Measurements from ENCODE around the gene INTS4.
"Not testable (repeated sequence)": the region's sequence is repeated elsewhere in the genome, so short reads cannot be mapped to it uniquely, and the experiment has no call there.

The INTS4 gene

GRCh38 chr11:77874206-77874605, 120.3 kb downstream of the INTS4 start:
- DNase-seq, result no peak

GRCh38 chr11:77873345-77873744, 121.1 kb downstream of the INTS4 start:
- no peak for DNase-seq

- DNase-seq, result no peak
Measured at GRCh38 chr11:77871855-77872254, 122.6 kb downstream of the INTS4 start.

GRCh38 chr11:77868744-77869143, 125.7 kb downstream of the INTS4 start:
- DNase-seq, result no peak

GRCh38 chr11:77866336-77866735, 128.1 kb downstream of the INTS4 start:
- no peak for DNase-seq

- no peak for DNase-seq
Measured at GRCh38 chr11:77865805-77866204, 128.7 kb downstream of the INTS4 start.

- DNase-seq, result not testable (repeated sequence)
Measured at GRCh38 chr11:77861444-77861843, 133.0 kb downstream of the INTS4 start.

GRCh38 chr11:77857906-77858457, 136.5 kb downstream of the INTS4 start:
- DNase-seq, result not testable (repeated sequence)

- no peak for DNase-seq
Measured at GRCh38 chr11:77854838-77855237, 139.6 kb downstream of the INTS4 start.

GRCh38 chr11:77851503-77851902, 143.0 kb downstream of the INTS4 start:
- DNase-seq, result no peak

- not testable (repeated sequence) for DNase-seq
Measured at GRCh38 chr11:77843700-77844099, 150.8 kb downstream of the INTS4 start.

GRCh38 chr11:77842441-77843121, 151.9 kb downstream of the INTS4 start:
- DNase-seq, result no peak

GRCh38 chr11:77833302-77833701, 161.2 kb downstream of the INTS4 start:
- no peak for DNase-seq

- DNase-seq, result no peak
Measured at GRCh38 chr11:77828926-77829325, 165.5 kb downstream of the INTS4 start.

All from DMS 273 treated with DMSO at 0.1 percent for 48 hours (cell line).